ENCODE results near the gene ARPC1A. TPM values are rescaled to one million over a fixed set of nuclear protein-coding genes. Genes with fewer than 3 reads are reported as not detected.
A peak's percentile ranks its signal among the peaks of the same experiment; 100 is the strongest.
"Not testable (repeated sequence)": the region's sequence is repeated elsewhere in the genome, so short reads cannot be mapped to it uniquely, and the experiment has no call there.

The ARPC1A gene
- total RNA-seq, 1 donor from 2014 or later: 133 TPM

DNA sequence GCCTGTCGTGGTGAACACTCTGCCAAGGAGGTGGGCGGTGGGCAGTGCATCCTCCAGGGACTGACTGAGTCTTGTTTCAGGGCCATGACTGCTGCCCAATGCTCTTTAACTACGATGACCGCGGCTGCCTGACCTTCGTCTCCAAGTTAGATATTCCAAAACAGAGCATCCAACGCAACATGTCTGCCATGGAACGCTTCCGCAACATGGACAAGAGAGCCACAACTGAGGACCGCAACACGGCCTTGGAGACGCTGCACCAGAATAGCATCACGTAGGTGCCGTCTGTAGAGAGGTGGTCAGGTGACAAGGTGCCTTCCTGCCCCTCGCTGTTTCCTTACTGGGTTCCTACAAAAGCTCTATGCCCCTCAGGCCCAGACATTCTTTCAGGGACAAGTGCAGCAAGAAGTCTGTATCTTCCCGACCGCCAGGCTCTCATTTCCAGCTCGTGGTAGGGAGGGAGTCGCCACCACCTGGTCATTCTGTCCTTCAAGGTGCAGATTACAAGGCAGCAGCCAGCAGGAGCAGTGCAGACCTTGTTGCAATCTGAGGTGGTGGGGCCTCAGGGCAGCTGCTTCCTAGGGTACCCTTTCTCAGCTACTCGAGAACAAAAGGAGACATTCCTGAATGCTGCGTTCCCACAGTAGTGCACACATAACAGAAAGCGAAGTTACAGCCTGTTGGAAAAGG, 33.9 kb downstream of the ARPC1A start:
- DNase-seq (no peak), ATAC-seq (ENCODE audit: poor library complexity) (no peak)
- intact Hi-C loops (cut with DNase I): no loop called here

DNA sequence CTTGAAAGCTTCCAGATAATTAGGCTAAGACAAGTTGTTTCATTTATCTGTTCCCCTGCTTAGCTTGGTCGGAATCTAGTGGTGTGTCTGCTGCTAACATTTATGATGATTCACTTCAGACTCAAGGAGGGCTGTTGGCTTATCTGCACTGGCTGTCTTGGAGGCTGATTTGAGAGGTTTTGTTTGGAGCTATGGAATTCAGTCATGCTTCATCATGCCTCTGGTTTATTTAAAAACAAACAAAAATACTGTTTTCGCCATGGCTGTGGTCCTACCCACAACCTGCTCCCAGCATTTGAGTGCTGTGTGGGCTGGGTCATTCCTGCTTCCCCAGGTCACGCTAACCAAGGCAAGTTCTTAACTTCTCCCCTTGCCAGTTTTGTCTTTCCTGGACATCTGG, 37.1 kb downstream of the ARPC1A start:
- DNase-seq (no peak), ATAC-seq (ENCODE audit: poor library complexity) (no peak)
- intact Hi-C loops (cut with DNase I): no loop called here

DNA sequence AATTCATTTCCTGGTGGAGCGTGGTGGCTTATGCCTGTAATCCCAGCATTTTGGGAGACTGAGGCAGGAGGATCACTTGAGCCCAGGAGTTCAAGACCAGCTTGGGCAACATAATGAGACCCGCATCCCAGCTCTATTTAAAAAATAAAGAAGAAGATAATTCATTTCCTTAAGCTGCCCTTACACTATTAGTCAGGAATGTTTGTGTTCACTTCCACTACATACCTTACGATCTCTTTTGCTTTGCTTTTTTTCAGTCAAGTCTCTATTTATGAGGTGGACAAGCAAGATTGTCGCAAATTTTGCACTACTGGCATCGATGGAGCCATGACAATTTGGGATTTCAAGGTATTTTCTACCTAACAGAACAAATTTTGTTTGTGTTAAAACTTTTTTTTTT, 37.6 kb downstream of the ARPC1A start:
- intact Hi-C loops (cut with DNase I): no loop called here
- no peak for ATAC-seq (ENCODE audit: poor library complexity)
- no peak for DNase-seq

GRCh38 chr7:99365318-99366141, 39.8 kb downstream of the ARPC1A start:
- ATAC-seq (ENCODE audit: poor library complexity) (peak; percentile 65), DNase-seq (peak; percentile 68)
- intact Hi-C loops (cut with DNase I): no loop called here

- ATAC-seq (ENCODE audit: poor library complexity): no peak
- DNase-seq: no peak
- intact Hi-C loops (cut with DNase I): no loop called here
These were observed 40.9 kb downstream of the ARPC1A start for GRCh38 chr7:99366646-99367045.

GRCh38 chr7:99368750-99369389, 43.2 kb downstream of the ARPC1A start:
- ATAC-seq (ENCODE audit: poor library complexity) (no peak), DNase-seq (no peak)
- intact Hi-C loops (cut with DNase I): no loop called here

DNA sequence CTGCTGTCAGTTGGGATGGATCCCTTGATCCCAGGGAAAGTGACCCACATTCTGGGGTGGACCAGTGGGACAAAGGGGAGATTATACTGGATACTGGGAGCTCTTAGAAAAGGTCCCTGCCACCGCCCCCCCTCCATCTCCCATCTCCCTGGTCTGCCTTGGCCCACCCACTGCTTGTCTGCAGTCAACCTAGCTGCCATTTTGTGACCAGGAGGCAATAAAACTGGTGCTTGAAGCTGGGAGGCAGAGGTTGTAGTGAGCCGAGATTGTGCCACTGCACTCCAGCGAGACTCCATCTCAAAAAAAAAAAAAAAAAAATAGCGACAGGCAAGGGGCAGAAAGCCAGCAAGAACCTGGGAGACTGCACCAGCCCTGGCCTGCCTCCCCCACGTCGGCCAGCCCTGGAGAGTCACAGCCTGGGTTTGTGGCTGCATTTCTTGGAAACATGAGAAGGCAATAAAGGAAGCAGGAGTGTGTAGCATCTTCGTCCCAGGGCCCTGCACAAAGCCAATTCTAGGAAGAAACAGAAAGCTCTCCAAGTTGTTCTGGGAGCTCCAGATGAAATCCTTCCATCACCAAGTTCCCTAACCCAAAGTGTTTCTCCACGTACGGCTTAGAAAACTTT, 44.2 kb downstream of the ARPC1A start:
- ATAC-seq (ENCODE audit: poor library complexity): no peak
- DNase-seq: no peak
- intact Hi-C loops (cut with DNase I): loop anchor here (5.0 kb wide), 1 partner anchor 37 kb away; the partner anchor contains the start of genes BUD31 and PDAP1

DNA sequence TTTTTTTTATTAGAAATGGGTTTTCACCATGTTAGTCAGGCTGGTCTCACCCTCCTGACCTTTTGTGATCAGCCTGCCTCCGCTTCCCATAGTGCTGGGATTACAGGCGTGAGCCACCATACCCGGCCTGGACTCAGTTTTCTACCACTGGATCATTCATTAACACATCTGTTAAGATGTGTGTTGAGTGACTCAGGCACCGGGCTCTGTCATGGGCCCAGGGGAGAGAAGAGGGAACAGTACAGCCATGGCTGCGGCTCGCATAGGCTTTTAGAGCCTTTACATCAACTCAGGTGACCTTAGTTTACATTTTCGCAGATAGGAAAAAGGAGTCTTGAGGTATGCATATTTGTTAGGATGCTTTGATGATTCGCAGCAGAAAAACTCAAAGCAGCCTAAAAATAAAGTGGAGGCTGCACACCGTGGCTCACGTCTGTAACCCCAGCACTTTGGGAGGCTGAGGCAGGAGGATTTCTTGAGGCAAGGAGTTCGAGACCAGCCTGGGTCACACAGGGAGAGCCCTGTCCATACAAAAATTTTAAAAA, 45.8 kb downstream of the ARPC1A start:
- ATAC-seq (ENCODE audit: poor library complexity): no peak
- no peak for DNase-seq
- intact Hi-C loops (cut with DNase I): loop anchor here (5.0 kb wide), 1 partner anchor 36 kb away; the partner anchor contains the start of genes BUD31 and PDAP1

DNA sequence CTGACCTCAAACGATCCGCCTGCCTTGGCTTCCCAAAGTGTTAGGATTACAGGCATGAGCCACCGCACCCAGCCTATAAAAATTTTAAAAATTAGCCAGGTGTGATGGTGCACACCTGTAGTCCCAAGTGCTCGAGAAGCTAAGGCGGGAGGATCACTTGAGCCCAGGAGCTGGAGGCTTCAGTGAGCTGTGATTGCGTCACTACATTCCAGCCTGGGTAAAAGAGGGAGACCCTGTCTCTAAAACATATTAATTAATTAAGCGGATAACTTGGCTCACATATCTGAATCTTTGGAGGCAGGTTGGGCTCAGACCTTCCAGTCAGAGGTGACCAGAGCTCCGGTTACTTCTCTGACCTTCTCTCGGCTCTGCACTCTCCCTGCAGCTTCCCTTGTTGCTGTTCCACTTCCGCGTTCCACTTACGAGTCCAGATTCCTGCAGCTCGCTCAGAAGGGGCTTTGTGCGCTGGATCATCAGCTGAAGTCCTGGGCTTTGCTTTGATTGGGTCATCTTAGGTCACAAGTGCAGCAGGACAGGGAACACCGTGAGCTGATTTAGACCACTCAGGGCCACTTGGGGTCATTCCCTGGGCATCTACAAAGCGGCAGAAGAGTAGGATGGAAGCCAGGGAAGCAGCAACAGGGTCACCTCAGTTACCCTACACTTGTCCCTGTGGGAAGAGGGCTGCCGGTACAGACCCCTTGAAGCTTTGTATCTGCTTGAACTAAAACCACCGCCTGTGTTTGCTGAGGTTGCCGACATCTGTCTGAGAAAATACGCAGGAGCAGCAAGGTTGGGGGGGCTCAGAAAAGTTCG, 46.8 kb downstream of the ARPC1A start:
- intact Hi-C loops (cut with DNase I): loop anchor here (5.0 kb wide), 1 partner anchor 35 kb away; the partner anchor contains the start of genes BUD31 and PDAP1
- ATAC-seq (ENCODE audit: poor library complexity): peak; percentile 6
- DNase-seq: no peak

DNA sequence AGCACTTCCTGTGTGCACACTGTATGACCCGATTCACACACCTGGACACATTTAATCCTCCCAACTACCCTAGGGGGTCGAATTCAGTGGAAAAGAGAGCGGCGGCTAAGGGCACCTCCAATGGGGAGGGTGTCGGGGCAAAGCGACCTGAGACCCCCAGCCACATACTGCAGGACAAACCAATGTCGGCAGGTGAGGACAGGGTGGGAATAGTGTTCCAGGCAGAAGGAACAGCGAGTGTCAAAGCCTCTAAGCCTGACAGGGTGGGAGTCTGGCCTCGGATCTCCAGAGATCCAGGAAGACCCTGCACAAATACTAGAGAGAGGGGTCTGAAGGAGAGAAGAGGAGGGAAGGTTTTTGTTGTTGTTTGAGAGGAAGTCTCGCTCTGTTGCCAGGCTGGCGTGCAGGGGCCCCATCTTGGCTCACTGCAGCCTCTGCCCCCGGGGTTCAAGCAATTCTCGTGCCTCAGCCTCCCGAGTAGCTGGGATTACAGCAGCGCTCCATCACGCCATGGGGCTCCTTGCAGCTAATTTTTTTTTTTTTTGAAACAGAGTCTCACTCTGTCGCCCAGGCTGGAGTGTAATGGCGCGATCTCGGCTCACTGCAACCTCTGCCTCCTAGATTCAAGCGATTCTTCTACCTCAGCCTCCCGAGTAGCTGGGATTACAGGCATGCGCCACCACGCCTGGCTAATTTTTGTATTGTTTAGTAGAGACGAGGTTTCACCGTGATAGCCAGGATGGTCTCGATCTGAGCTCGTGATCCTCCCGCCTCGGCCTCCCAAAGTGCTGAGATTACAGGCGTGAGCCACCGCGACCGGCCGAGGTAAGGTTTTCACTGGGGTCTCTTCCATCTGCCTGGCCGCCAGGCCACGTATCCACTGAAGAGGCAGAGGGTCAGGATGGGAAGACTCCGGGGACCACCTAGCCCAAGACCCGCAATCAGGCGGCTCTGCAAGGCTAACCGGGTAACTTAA, 47.7 kb downstream of the ARPC1A start:
- ATAC-seq (ENCODE audit: poor library complexity): no peak
- intact Hi-C loops (cut with DNase I): loop anchor here (5.0 kb wide), 1 partner anchor 34 kb away; the partner anchor contains the start of genes BUD31 and PDAP1
- no peak for DNase-seq

GRCh38 chr7:99374111-99375064, 48.7 kb downstream of the ARPC1A start, which contains the start of gene ARPC1B:
Gene ARPC1B, plus strand, starts transcription at chr7:99374730. Its CDS starts 10,985 bp downstream, at chr7:99385715.
- intact Hi-C loops (cut with DNase I): loop anchor here (5.0 kb wide), 1 partner anchor 33 kb away; the partner anchor contains the start of genes BUD31 and PDAP1
- DNase-seq: peak; percentile 92
- peak; percentile 80 for ATAC-seq (ENCODE audit: poor library complexity)

DNA sequence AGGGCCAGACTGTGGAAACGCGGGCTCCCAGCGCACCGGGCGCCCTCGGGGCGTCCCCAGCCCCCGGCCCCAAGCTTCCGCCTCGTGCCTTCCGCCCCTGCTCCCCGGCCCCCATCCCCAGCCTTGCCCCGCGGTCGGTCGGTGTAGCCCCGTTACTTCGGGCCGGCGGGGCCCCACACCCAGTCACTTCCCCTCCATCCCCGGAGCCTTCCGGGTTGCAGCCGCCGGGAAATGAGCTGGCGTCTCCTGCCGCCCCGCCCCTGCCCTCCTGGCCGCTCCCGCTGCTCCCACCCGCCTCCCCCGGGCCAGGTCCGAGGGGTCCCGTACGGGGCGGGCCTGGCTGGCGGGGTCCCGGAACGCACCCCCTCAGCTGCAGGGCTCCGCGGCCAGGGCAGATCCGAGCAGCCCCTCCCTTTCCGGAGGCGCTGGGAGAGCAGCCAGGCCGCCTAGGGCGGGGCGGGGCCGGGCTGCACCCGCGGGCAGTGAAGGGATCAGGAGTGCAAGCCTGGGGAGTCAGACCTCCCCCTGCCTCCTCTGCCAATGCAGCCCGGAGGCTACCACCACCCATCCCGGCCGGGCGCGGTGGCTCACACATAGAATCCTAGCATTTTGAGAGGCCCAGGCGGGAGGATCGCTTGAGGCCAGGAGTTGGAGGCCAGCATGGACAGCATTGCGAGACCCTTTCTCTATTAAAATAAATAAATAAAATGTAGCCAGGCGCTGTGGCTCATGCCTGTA, 49.5 kb downstream of the ARPC1A start:
- peak; percentile 77 for ATAC-seq (ENCODE audit: poor library complexity)
- peak; percentile 91 for DNase-seq
- intact Hi-C loops (cut with DNase I): no loop called here

- DNase-seq (peak; percentile 80), ATAC-seq (ENCODE audit: poor library complexity) (peak; percentile 60)
- intact Hi-C loops (cut with DNase I): no loop called here
These were observed 53.4 kb downstream of the ARPC1A start for GRCh38 chr7:99379043-99379577.

DNA sequence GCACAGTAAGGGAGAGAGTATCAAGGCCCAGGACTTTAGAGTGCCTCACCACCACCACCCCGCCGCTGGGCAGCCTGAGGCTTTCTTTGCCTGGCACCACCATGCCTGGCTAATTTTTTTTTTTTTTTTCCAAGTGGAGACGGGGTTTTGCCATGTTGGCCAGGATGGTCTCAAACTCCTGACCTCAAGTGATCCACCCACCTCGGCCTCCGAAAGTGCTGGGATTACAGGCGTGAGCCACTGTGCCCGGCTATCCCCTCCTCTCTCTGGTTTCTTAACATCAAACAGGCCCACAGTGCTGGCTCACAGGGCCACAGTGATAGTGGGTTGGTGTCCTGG, 54.0 kb downstream of the ARPC1A start:
- DNase-seq; ATAC-seq (ENCODE audit: poor library complexity); intact Hi-C loops (cut with DNase I): not testable (repeated sequence)
